LNCaP clone FGC (cell line): ENCODE measurements around the gene FMO5.

Experiments used
- DNase-seq: peaks from one replicate; pipeline ENCODE4 v3.0.0-alpha.2; 2011; ENCODE audit warnings: low read depth
- H3K4me3 ChIP-seq: 2 replicates; pipeline ENCODE4 v1.5.1; 2011; ENCODE audit warnings: mild to moderate bottlenecking, low read depth, low read length, control low read depth
- CTCF ChIP-seq: IDR thresholded peaks from 2 replicates; pipeline ENCODE4 v1.5.1; 2012; ENCODE audit warnings: mild to moderate bottlenecking; ENCODE audit not compliant: control insufficient read depth, insufficient read depth; ENCODE audit errors: extremely low read depth

FMO5 gene

GRCh38 chr1:147223740-147224615 is 1.2 kb downstream of the FMO5 start:
- TF ChIP-seq CTCF = no peak
- no peak for DNase-seq
- no peak overlapping the region for H3K4me3 ChIP-seq

- DNase-seq = no peak
- no peak for TF ChIP-seq CTCF
- H3K4me3 ChIP-seq = no peak overlapping the region
Observed at GRCh38 chr1:147218606-147219005, 6.5 kb downstream of the FMO5 start.

GRCh38 chr1:147217141-147217540 is 8.0 kb downstream of the FMO5 start:
- no peak for DNase-seq
- H3K4me3 ChIP-seq = no peak overlapping the region
- no peak for TF ChIP-seq CTCF

GRCh38 chr1:147216124-147216523 is 9.0 kb downstream of the FMO5 start:
- TF ChIP-seq CTCF = no peak
- DNase-seq = no peak
- no peak overlapping the region for H3K4me3 ChIP-seq

- DNase-seq = peak; percentile 43
- no peak for TF ChIP-seq CTCF
Observed at GRCh38 chr1:147215540-147215916, 9.6 kb downstream of the FMO5 start.

GRCh38 chr1:147214842-147215539 is 10.1 kb downstream of the FMO5 start:
- DNase-seq = peak; percentile 54
- TF ChIP-seq CTCF = no peak
- peak overlapping the region; percentile 5; the same call in 1 of the 2 replicates for H3K4me3 ChIP-seq

More at GRCh38 chr1:147215540-147215916, 9.6 kb downstream of the FMO5 start:
- peak overlapping the region; percentile 5; the same call in 1 of the 2 replicates for H3K4me3 ChIP-seq

GRCh38 chr1:147214325-147214724 is 10.8 kb downstream of the FMO5 start:
- DNase-seq = no peak
- no peak overlapping the region for H3K4me3 ChIP-seq
- no peak for TF ChIP-seq CTCF
